HG03460 (cell line): ENCODE results near the gene DHX38.

Experiments used
- ATAC-seq: cut with Tn5 transposase; IDR thresholded peaks from one replicate; pipeline ENCODE4 v1.9.1; 2021; ENCODE audit not compliant: unreplicated experiment

The DHX38 gene

DNA sequence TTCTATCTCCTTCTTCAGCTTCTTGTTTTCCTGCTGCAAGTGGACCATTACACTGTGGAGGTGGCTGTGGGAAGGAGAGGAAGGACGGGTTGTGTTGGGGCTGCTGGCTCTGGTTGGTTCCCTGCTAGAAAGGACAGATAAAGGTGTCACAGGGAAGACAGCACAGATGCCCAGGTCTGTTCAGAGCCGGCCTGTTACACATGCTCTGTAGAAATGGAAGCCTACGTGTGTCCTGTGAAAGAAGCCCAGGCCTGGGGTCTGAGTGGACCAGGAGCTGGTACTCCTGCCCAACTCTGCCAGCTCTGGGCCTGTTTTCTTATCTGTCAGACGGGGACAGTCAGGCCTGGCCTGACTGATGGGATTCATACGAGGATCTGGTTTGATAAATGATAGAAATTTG lies 26.4 kb downstream of the DHX38 start:
- no peak for ATAC-seq

DNA sequence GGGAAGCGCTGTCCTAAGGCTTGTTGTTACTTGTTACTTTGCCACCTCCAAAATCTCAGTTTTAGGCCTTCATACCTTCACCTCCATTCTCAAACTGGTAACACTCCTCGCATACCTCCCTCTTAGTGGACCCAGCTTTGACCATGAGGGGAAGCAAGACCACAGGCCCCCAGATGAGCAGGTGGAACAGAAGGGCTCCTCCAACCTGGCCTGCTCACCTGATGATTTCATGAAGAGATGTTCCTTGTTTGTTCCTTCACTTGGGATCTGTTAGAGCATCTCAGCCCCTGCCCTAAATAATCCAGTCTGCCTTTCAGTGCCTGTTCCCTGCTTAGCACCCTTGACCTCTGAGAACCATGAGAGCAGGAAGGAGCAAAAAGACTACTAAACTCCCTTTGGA lies 28.7 kb downstream of the DHX38 start:
- ATAC-seq: no peak

DNA sequence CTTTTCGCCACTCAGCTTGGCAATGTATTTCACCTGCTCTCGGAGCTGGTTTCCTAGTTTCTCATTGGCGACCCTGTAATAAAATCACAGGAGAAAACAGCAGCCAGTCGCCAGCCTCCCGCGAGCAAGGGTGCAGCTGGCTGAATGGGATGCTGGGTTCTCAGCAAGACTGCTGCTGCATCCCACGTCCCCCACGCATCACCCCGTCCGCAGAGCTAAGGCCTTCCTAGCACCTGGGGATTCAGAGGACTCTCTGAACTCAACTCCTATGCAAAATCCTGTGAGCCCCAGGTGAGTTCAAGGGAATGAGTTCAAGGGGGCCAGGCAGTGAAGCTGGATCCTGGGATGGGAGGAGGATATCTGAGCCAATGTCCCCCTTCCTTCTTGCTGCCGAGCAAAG lies 29.3 kb downstream of the DHX38 start:
- ATAC-seq: no peak

DNA sequence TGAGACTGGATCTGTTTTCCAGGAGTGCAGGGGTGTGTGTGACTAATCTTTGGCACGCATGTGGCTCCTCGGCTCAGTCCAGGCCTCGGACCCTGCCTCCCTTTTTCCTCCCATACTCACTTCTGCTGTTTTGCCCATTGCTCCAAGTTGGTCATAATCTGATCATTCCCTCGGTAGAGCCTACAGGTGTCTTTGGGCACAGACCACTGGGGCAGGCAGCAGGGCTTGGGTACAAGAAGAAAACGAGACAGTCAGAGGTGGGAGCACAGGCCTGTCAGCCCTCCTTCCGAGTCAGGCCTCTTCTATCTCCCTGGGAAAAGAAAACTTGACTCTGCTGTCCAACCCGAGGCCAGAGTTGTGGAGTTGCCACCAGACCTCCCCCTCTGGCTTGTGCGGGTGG lies 29.8 kb downstream of the DHX38 start:
- ATAC-seq: no peak

DNA sequence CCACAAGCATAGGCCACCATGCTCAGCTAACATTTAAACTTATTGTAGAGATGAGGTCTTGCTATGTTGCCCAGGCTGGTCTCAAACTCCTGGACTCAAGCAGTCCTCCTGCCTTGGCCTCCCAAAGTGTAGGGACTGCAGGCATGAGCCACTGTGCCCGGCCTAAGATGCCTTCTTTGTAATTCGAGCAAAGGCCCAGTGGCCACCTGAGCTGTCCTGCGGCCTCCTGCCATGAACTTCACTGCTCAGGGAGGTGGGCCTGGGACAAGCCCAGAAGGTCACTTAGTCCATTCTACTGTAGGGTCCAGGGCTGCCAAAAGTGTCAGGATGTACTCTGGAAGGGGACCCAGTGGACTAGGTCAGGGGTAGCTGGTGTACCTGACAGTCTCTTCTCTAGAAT lies 30.5 kb downstream of the DHX38 start:
- ATAC-seq: no peak

DNA sequence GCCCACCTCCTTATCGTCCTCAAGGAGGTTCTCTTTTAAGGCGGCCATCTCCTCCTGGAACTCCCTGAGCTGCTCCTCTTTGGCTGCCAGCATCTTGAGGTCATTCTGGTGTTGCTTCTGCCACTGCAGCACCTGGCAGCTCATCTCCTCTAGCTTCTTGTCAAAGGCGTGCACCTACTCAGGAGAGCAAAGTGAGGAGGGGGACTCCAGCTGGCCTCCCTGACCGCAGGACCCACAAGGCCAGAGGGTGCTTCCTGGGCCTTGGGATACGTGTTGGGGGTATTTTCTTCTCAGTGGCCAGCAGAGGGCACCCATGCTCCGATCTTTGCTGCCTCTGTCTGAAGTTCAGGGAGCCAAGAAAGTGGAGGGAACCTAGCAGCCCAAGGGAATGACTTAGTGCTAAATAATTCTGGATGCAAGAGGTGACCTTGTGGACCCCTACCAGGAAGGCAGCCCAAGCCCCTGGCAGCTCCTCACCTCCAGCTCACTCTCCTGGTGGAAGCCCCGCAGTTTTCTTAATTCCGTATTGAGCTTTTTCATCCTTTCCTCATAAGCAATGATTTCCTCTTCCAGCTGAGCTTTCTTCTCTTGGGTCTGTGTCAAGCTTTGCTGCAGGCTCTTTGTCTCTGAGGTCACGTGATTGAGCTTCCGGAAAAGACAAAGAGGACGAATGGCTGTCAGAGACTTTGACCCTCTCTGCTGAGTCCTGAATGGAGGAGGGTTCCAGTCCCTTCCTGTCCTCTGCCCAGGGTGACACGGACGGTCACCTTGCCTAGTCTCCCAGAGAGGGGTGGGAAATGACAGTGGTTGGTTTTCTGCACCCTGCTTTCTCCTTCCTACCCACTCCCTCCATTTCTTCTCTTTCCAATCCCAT lies 31.4 kb downstream of the DHX38 start:
- peak; percentile 70 for ATAC-seq

DNA sequence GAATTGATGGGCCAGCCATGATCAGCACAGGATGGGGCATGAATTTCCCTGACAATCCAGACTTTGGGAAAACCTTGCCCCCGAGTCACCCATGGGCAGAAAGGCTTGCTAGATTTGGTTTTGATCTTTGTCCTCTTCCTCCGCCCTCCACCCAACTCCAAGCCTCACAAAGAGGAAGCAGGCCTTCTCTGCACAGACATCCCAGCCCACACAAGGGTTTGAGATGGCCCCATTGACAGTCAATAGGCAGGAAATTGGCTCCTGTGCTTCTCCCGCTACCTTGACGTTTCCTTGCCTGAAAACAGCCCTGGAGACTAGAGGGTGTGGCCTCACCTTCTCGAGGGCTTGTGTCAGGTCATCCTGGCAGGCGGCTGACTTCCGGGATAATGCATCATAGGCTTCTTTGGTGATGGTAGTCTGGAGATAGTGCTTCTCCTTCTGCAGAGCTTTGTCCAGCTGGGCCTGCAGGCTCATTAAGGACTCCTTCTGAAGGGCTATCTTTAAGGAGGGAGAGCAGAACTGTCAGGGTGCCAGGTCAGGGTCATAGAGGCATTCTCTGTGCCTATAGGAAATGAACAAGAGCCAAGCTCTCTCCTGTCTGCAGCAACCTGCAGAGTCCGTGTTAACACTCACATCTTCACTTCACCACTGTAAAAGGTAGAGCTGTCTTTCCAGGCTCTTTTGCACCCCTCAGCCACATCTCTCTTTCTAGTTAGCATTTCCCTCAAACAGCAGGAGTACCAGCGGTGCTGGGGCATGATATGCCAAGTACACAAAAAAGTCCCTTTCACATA lies 32.2 kb downstream of the DHX38 start:
- ATAC-seq: no peak

DNA sequence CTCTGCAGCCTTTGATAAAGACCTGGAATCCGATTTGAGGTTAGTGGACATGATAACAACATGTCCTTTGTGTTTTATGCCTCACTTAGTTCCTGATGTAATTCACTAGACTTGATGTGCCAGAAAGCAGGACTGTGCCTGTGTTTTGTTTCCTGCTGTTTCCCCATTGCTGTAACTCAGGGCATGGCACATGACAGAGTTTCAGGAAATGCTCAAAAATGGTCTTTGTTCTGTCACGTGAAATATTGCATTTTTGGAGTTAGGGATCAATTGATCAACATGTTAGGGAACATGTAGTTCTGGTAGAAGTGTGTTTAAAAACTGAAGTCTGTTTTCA lies 32.8 kb downstream of the DHX38 start:
- no peak for ATAC-seq

DNA sequence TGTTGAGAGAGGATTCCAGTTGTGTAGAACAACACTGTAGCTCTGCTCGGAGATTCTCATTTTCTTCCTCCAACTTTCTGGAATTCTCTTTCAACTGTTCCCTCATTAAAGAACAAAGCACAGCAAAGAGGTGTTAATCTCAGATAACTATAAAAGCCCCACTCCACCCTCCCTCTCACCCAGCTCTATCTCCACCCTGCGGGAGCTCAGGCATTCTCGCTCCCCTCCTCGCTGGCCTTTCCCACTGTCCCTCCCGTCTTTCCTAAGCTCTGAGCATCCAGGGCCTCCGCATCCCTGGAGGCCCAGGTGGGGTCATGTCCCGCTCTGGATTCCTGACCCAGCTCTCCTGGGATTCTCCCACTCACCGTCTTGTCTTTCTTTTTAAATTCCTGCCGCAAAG lies 35.1 kb downstream of the DHX38 start:
- ATAC-seq: no peak

DNA sequence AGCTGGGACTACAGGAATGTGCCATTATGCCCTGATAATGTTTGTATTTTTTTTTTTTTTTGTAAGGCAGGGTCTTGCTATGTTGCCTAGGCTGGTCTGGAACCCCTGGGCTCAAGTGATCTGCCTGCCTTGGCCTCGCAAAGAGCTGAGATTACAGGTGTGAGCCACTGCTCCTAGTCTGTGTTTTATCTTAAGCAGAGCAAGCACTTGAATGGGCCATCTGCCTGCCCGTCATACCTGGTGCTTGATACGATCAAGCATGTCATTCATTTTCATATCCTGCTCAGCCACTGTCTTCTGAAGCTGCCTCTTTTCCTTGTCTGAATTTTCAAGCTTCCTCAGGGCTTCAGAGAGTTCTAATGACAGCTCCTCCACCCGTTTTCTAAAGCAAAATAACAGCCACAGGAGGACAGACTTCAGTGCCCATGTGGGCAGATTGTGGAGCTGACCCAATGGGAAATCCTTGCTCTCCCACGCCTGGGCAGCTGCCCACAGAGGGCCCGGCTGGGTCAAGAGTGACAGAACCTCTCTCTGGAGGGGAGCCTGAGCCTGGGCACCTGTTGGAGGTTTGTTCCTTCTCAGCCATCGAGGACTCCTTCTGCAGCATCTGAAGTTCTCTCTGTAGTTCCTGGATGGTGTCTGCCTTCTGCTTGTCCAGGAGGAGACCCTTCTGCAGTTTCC lies 36.5 kb downstream of the DHX38 start:
- no peak for ATAC-seq

DNA sequence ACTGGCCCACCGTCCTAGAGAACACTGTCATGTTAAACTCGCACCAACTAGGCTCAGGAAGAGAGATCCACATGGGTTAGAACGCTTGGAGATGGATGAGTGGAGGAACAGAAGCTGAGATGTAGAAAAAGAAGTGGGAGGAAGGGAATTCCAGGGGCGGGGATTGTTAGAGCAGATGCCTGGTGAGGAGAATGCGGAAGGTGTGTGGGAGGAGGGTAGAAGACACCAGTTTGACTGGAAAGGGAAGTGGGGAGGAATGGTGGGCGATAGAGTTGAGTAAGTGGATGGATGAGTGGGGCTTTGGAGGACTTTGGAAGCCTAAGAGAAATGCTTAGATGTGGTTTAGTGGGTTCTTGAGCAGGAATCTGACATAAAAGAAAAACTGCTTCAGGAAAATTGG lies 37.4 kb downstream of the DHX38 start:
- ATAC-seq: no peak

DNA sequence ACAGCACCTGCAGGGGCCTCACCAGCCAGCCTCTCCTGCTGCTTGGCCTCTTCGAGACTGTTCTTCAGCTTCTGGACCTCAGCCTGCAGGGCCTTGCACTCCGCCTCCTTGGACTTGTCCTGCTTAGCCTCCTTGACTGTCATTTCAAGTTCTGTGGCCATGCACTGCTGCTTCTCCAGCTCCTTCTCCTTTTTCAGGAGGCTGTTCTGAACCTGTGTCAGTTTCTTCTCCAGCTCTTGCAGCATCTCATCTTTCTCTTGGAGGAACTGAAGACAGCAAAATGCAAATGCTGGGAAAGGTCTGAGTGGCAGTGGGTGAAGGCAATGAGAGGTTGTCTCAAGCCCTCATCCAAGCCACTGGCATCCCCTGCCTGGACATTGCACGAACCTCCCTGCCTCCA lies 39.1 kb downstream of the DHX38 start:
- no peak for ATAC-seq

DNA sequence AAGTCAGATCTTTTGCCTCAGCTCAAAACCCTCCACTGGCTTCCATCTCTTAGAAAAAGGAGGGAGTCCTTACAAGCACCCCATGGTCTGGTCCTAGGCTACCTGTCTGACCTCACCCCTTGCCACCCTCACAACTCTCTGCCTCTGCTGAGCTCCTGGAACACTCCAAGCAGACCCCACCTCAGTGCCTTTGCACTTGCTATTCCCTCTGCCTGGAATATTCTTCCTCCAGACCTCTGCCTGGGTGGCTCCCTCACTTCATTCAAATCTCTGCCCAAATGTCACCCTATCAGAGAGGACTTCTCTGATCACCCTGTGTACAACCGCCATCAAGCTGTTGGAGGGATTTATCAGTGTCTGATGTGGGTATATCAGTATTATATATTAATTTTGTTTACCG lies 40.9 kb downstream of the DHX38 start:
- no peak for ATAC-seq

DNA sequence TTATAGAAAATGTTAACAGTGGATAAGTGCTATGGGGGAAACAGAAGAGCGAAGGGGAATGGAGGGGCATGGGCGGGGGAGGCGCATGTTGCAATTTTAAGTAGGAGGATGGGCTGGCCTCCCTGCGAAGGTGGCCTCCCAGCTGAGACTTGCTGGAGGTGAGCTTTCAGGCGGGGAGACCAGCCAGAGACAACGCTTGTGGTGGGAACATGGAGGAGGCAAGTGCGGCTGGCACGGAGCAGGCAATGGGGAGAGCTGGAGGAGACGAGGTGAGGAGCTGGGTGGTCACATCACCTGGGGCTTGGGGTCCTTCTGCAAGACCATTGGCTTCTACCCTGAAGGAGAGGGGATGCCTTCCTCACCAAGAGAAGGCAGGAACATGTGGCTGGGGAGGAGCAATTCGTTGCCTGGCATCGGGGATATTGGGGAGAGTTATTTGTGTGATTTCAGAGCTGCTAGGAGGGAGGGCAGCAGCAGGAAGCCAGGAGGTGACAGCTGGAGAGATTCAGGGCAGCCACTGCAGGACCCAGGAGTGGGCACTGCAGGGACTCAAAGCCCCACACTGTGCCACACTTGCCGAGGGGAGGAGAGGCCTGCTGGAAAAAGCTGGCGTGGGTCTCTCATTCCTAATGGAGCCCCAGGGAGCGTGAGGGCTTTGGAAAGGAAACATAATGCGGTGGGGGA lies 43.9 kb downstream of the DHX38 start:
- ATAC-seq: no peak

DNA sequence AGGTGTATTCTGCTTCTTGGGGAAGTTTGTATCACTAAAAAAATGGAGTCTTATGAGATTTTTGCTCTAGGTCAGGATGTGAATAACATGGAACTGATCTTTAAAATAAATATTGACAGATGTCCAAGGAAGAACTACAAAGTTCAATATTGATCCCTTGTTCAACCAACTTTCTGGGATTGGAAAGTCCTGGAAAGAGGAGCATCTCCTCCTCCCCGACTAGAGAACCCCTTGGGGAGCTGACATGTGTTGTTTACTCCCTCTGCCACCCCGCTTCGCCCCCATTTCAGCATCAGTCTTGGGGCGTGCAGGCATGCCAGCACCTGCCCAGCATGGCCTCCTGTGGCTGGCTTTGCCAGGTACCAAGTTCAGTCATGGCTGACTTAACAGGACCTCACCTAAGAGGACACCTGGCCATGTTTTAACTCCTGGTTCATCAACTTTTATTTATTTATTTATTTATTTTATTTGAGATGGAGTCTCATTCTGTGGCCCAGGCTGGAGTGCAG lies 44.5 kb downstream of the DHX38 start:
- no peak for ATAC-seq

DNA sequence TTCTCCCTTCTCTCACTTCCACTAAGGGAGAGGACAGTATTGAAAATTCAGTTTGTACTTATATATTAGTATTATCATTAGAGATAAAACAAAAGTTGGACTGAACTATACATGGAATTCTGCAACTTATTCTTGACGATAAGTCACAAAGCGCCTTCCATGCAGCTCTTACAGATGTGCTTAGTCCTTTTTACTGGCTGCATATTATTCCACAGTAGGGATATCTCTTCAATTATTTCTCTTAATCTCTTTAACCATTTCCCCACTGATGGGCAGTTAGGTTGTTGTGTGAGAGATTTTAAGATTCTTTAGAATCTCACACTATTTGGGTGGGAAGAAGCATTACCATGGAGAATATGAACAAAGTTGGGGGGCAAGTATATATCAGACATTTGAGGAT lies 46.3 kb downstream of the DHX38 start:
- ATAC-seq: no peak

DNA sequence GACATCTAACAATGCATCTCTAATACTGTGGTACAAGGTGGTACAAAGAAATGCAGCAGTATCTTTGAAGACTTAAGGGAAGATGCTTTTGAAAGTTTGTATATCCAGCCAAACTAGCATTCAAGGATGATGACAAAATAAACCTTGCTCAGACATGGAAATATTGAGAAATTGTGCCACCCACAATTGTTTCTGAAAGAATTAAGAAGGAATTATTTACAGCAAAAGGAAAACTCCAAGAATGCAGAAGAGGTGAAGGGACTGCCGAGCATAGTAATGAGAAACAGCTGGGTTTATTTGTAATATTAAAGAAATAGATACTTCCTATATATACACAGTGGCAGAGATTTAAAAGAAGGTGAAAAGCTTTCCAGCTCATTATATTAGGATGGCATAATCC lies 48.8 kb downstream of the DHX38 start:
- no peak for ATAC-seq

DNA sequence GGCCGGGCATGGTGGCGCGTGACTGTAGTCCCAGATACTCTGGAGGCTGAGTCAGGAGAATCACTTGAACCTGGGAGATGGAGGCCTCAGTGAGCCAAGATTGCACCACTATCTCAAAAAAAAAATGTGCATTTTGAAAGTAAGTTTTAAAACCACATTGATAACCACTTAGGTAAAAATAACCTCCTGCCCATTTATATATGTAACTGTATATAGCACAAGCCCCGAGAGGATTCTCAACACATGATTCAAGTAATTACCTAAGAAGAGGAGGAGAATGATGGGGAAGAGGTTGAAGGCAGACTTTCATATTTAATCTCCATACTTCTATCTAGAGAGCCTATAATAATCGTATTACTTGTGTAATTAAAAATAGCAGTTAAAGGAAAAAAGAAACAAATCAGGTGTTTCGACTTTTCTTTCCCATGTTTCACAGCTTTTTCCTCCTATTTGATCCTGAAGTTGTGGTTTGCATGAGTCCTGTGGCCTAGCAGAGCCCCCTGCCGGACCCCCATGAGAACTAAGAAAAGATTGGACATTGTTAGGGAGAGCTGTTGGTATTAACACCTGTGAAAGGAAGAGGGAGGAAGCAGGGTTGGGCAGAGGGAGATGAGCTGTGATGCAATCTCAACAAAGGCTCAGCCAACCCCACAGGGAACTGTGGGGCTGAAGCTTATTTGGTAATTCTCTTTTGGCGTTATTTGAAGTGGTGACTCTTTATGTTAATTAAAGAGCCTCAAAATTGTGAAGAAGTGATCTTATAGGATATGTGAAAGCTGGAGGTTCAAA lies 56.2 kb downstream of the DHX38 start:
- no peak for ATAC-seq

DNA sequence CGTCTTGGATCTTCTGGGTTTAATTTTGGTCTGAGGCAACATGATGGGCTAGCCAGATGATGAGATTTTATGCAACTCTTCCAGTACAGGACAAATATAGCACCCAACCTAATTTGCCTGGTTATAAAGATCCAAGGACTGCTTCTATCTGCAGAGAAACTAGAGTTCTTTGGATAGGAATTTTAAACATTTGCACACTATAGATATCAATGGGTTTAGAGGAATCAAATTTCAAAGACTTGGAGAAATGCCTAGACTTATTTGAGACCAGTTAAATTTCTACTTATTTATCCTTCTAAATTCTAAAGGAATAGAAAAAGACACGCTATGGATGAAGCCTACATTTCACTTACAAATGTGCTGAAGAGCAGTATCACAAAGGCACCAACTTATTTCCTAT lies 65.7 kb downstream of the DHX38 start:
- no peak for ATAC-seq

DNA sequence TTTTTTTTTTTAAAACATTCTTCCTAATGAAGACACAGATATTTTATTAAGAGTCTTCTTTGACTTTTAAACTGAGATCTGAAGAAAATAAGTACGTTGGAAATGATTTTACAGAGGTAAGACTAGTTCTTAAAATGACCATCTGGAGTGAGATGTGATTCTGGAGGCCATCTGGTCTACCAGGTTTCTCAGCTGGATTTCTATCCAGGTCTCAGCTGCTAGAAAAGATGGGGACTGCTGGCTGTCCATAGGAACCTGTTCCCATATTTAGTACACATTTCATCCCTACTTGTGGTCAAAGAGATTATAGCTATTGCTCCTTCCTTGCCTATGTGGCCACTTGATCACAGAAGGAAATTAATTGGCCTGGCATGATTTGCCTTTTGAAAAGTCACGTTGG lies 66.2 kb downstream of the DHX38 start:
- ATAC-seq: no peak
